ENCODE results near the gene SLC12A9.

The SLC12A9 gene

GRCh38 chr7:100864263-100864845 is 11.8 kb downstream of the SLC12A9 start:
- no peak for DNase-seq

- DNase-seq = no peak
Measured at GRCh38 chr7:100865372-100865911, 12.9 kb downstream of the SLC12A9 start.

GRCh38 chr7:100865938-100866728 is 13.6 kb downstream of the SLC12A9 start:
- DNase-seq = no peak

- no peak for DNase-seq
Measured at GRCh38 chr7:100866729-100867039, 14.2 kb downstream of the SLC12A9 start.

- no peak for DNase-seq
Measured at GRCh38 chr7:100867040-100867775, 14.7 kb downstream of the SLC12A9 start, which contains the start of gene TRIP6. Gene TRIP6, plus strand, starts transcription at chr7:100867387. Its CDS starts 111 bp downstream, at chr7:100867498.

- no peak for DNase-seq
Measured at GRCh38 chr7:100867776-100868485, 15.4 kb downstream of the SLC12A9 start.

- no peak for DNase-seq
Measured at GRCh38 chr7:100873599-100874299, 21.2 kb downstream of the SLC12A9 start.

- DNase-seq = no peak
Measured at GRCh38 chr7:100874300-100874576, 21.7 kb downstream of the SLC12A9 start.

- peak; percentile 98 for DNase-seq
Measured at GRCh38 chr7:100874577-100875355, 22.3 kb downstream of the SLC12A9 start, which contains the start of gene SRRT. Gene SRRT, plus strand, starts transcription at chr7:100875103. Its CDS starts 488 bp downstream, at chr7:100875591.

- no peak for DNase-seq
Measured at GRCh38 chr7:100875356-100875751, 22.8 kb downstream of the SLC12A9 start.

- no peak for DNase-seq
Measured at GRCh38 chr7:100878013-100878412, 25.5 kb downstream of the SLC12A9 start.

- no peak for DNase-seq
Measured at GRCh38 chr7:100878685-100879084, 26.2 kb downstream of the SLC12A9 start.

- DNase-seq = no peak
Measured at GRCh38 chr7:100879685-100880261, 27.3 kb downstream of the SLC12A9 start.

- DNase-seq = no peak
Measured at GRCh38 chr7:100880645-100881044, 28.1 kb downstream of the SLC12A9 start.

GRCh38 chr7:100881136-100881535 is 28.6 kb downstream of the SLC12A9 start:
- no peak for DNase-seq

- DNase-seq = no peak
Measured at GRCh38 chr7:100882201-100882600, 29.7 kb downstream of the SLC12A9 start.

- DNase-seq = no peak
Measured at GRCh38 chr7:100882785-100883526, 30.4 kb downstream of the SLC12A9 start.

- no peak for DNase-seq
Measured at GRCh38 chr7:100884736-100885439, 32.4 kb downstream of the SLC12A9 start.

- no peak for DNase-seq
Measured at GRCh38 chr7:100885440-100886141, 33.1 kb downstream of the SLC12A9 start.

Data from NCI-H774 (cell line).